Gastroesophageal sphincter (tissue), 3 donors: Measurements from ENCODE around the gene CPT1B.

ENCODE experiments used
- CTCF ChIP-seq, 4 experiments: fragments of 200-600 bp in 2 of 4; fragments of 450-650 bp in 2 of 4; sonication (generic) in 1 of 4; IDR thresholded peaks; one replicate each; pipeline ENCODE4 v1.5.1; 2017 to 2019; ENCODE audit warnings: antibody characterized with exemption in 4 of 4, mild to moderate bottlenecking in 2 of 4, moderate library complexity in 2 of 4
- EP300 ChIP-seq: sonication (generic); formaldehyde crosslinking; IDR thresholded peaks from one replicate; pipeline ENCODE4 v1.6.1; 2017; ENCODE audit warnings: antibody characterized with exemption, mild to moderate bottlenecking
- POLR2A ChIP-seq, 2 donors: fragments of 450-650 bp; IDR thresholded peaks; one replicate each; pipeline ENCODE4 v1.6.1; 2017; ENCODE audit warnings: antibody characterized with exemption in 2 of 2, mild to moderate bottlenecking in 2 of 2, moderate library complexity in 1 of 2
- POLR2AphosphoS5 ChIP-seq: sonication (generic); formaldehyde crosslinking; IDR thresholded peaks from one replicate; pipeline ENCODE4 v1.6.1; 2017; ENCODE audit warnings: antibody characterized with exemption

- TF ChIP-seq CTCF (IDR thresholded peaks at IDR 0.05) (no peak), POLR2A (IDR thresholded peaks at IDR 0.05) (no peak), EP300 (no peak), POLR2AphosphoS5 (no peak)
Measured at GRCh38 chr22:50522806-50523438, 55.3 kb downstream of the CPT1B start.
